Right renal pelvis (tissue), 4 donors: ENCODE results near the gene ERMP1. TPM values are rescaled to one million over a fixed set of nuclear protein-coding genes. Genes with fewer than 3 reads are reported as not detected.

ENCODE experiments used
- polyA plus RNA-seq, 4 donors: library from polyadenylated mRNA; unstranded; fragments of 120-200 nt; gene quantifications; one replicate each; pipeline ENCODE4 v1.2.1, GENCODE V29; 2013; ENCODE audit not compliant: insufficient read length in 4 of 4

Gene ERMP1
- polyA plus RNA-seq, 4 donors: 48.3 to 60.7 (median 57.0) TPM

Other genes with a start within 250 kb of the ERMP1 start
- gene RIC1, start 204.0 kb downstream of the ERMP1 start, polyA plus RNA-seq: 10 to 100 TPM; 25.7 to 30.5 (median 29.0) TPM
- 1 to 10 TPM in 1 of 4 donors, under 1 TPM in 3; 0.61 to 1.4 (median 0.83) TPM for gene MLANA, start 57.8 kb upstream of the ERMP1 start, polyA plus RNA-seq
- 10 to 100 TPM; 28.4 to 38.6 (median 33.8) TPM for gene RANBP6, start 182.5 kb upstream of the ERMP1 start, polyA plus RNA-seq